ENCODE measurements around the gene LIMCH1. TPM values are rescaled to one million over a fixed set of nuclear protein-coding genes. Genes with fewer than 3 reads are reported as not detected.

Gene LIMCH1
- total and polyA plus RNA-seq, 2 experiments from 2014 or later: 10.6 to 13.3 TPM

DNA sequence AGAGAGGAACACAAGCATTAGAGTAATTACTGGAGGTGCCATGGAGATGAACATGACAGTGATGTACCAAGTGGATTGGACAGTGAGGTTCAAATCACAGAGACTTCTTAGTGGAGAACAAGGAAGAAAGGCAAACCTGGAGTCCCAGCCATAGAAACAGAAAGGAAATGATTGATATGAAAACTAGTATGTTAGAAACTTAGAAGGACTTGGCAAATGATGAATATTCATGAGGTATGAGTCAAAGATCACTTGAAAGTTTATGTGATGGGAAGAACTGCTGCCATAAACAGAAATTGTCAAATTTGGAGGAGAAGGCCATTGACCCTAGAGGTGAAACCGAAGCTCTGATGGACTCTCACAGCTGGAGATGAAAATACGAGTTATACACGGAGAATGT, 122.4 kb downstream of the LIMCH1 start:
- no peaks in the 10 kb centered on the region for H3K36me3 ChIP-seq (replicated peaks; ENCODE audit: insufficient read depth, low read depth)
- H3K4me1 ChIP-seq (ENCODE audit: insufficient read depth): peaks cover 6% of the 10 kb centered on the region
- H3K27ac ChIP-seq: no peak overlapping the region
- H3K9me3 ChIP-seq (ENCODE audit: low read depth): no peaks in the 10 kb centered on the region
- no peaks in the 10 kb centered on the region for H3K9me2 ChIP-seq (replicated peaks; ENCODE audit: insufficient read depth)
- whole genome bisulfite sequencing (ENCODE audit: low lambda C conversion rate, missing lambda C conversion rate): over 99% methylated on average over 3 of the region's 3 CpGs
- no peaks in the 10 kb centered on the region for H3K27me3 ChIP-seq
- DNase-seq (ENCODE audit: low spot score): no peak
- TF ChIP-seq EZH2 (IDR thresholded peaks at IDR 0.05; ENCODE audit: borderline replicate concordance) (no peak), EZH2phosphoT487 (IDR thresholded peaks at IDR 0.05; ENCODE audit: low read depth, severe bottlenecking, unreplicated experiment) (no peak)
- TF ChIP-seq, protein P1, sequence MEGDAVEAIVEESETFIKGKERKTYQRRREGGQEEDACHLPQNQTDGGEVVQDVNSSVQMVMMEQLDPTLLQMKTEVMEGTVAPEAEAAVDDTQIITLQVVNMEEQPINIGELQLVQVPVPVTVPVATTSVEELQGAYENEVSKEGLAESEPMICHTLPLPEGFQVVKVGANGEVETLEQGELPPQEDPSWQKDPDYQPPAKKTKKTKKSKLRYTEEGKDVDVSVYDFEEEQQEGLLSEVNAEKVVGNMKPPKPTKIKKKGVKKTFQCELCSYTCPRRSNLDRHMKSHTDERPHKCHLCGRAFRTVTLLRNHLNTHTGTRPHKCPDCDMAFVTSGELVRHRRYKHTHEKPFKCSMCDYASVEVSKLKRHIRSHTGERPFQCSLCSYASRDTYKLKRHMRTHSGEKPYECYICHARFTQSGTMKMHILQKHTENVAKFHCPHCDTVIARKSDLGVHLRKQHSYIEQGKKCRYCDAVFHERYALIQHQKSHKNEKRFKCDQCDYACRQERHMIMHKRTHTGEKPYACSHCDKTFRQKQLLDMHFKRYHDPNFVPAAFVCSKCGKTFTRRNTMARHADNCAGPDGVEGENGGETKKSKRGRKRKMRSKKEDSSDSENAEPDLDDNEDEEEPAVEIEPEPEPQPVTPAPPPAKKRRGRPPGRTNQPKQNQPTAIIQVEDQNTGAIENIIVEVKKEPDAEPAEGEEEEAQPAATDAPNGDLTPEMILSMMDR (IDR thresholded peaks at IDR 0.05; ENCODE audit: poor library complexity): no peak
- no peaks in the 10 kb centered on the region for H3K79me2 ChIP-seq
- no peak overlapping the region for H2AFZ ChIP-seq
- no peaks in the 10 kb centered on the region for H4K20me1 ChIP-seq (ENCODE audit: insufficient read depth, poor library complexity, severe bottlenecking)
- no peak overlapping the region for H3K4me3 ChIP-seq
- no peak overlapping the region for H3K4me2 ChIP-seq

DNA sequence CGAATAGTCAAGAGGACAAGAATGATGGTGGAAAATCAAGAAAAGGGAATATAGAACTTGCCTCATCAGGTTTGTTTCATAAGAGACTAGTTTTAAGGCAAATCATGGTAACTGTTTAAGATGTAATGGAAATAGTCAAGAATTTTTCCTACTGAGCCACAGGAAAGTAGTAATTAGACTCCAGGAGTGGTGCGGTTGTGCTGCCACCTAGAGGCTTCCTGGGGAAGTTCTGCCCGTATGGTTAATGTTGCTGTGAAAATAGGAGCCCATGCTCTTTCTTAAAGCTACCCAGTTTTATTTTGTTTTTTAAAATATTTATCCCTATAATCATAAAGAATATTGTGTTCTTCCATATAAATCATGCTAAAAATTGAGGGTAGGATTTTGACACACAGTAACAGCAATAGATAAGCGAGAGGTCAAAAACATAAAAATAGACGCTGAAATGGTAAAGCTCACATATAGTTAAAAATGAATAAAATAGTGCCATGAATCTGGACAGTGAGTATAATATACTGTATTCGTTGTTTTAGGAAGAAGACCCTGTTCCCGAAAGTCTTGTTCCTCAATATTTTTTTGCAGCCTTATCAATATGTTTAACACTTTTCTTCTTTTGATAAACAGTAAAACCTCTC, 123.6 kb downstream of the LIMCH1 start:
- peaks cover 3% of the 10 kb centered on the region for H3K4me1 ChIP-seq (ENCODE audit: insufficient read depth)
- no peaks in the 10 kb centered on the region for H3K9me3 ChIP-seq (ENCODE audit: low read depth)
- H2AFZ ChIP-seq: no peak overlapping the region
- no peaks in the 10 kb centered on the region for H3K9me2 ChIP-seq (replicated peaks; ENCODE audit: insufficient read depth)
- no peak overlapping the region for H3K4me2 ChIP-seq
- no peaks in the 10 kb centered on the region for H3K27me3 ChIP-seq
- TF ChIP-seq, protein P1 (IDR thresholded peaks at IDR 0.05; ENCODE audit: poor library complexity): peak; percentile 90
- TF ChIP-seq EZH2phosphoT487 (IDR thresholded peaks at IDR 0.05; ENCODE audit: low read depth, severe bottlenecking, unreplicated experiment) (no peak), EZH2 (IDR thresholded peaks at IDR 0.05; ENCODE audit: borderline replicate concordance) (no peak)
- peak; percentile 73 for DNase-seq (ENCODE audit: low spot score)
- WGBS (ENCODE audit: low lambda C conversion rate, missing lambda C conversion rate): 50% methylated on average over 7 of the region's 7 CpGs
- no peaks in the 10 kb centered on the region for H4K20me1 ChIP-seq (ENCODE audit: insufficient read depth, poor library complexity, severe bottlenecking)
- no peaks in the 10 kb centered on the region for H3K79me2 ChIP-seq
- H3K4me3 ChIP-seq: no peak overlapping the region
- no peak overlapping the region for H3K27ac ChIP-seq
- no peaks in the 10 kb centered on the region for H3K36me3 ChIP-seq (replicated peaks; ENCODE audit: insufficient read depth, low read depth)

DNA sequence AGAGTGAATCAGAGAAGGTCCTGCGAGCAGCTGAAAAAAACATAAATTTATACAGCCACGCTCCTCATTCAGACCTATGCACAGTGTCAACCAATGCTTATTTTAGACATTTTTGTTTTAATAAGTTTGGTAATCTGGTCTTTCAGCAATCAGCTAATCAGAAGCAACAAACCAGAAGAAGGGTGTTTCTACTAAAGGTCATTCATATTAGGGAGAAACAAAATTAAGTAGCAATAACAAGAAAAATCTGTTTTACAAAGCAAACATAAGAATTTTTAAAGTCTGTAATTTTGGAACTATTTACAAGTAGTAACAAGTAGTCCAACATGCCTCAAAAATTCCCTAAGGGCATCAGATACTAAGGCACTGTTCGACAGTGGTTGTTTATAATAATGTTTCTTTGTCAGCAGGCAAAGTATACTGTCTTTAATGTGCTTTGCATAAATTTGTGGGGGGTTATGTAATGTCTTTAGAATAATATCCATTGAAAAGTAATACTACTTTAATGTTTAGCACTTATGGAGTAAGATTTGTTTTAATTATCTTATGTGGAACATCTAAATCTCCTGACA, 127.8 kb downstream of the LIMCH1 start:
- Histone ChIP-seq H4K20me1 (ENCODE audit: insufficient read depth, poor library complexity, severe bottlenecking) (no peaks in the 10 kb centered on the region), H3K27me3 (no peaks in the 10 kb centered on the region), H3K4me3 (no peak overlapping the region), H3K9me3 (ENCODE audit: low read depth) (no peaks in the 10 kb centered on the region), H2AFZ (no peak overlapping the region), H3K9me2 (replicated peaks; ENCODE audit: insufficient read depth) (no peaks in the 10 kb centered on the region), H3K36me3 (replicated peaks; ENCODE audit: insufficient read depth, low read depth) (no peaks in the 10 kb centered on the region), H3K4me1 (ENCODE audit: insufficient read depth) (no peaks in the 10 kb centered on the region), H3K4me2 (no peak overlapping the region), H3K27ac (no peak overlapping the region), H3K79me2 (no peaks in the 10 kb centered on the region)
- 71% methylated on average over 3 of the region's 3 CpGs for WGBS (ENCODE audit: low lambda C conversion rate, missing lambda C conversion rate)
- TF ChIP-seq EZH2 (IDR thresholded peaks at IDR 0.05; ENCODE audit: borderline replicate concordance): no peak
- TF ChIP-seq, protein P1 (IDR thresholded peaks at IDR 0.05; ENCODE audit: poor library complexity): no peak
- no peak for TF ChIP-seq EZH2phosphoT487 (IDR thresholded peaks at IDR 0.05; ENCODE audit: low read depth, severe bottlenecking, unreplicated experiment)
- DNase-seq (ENCODE audit: low spot score): no peak

Measured in hepatocyte (in vitro differentiated cells).